ENCODE data around the gene PRKCE. TPM values are rescaled to one million over a fixed set of nuclear protein-coding genes. Genes with fewer than 3 reads are reported as not detected.
"Not testable (repeated sequence)": the region's sequence is repeated elsewhere in the genome, so short reads cannot be mapped to it uniquely, and the experiment has no call there.

Gene PRKCE
- total RNA-seq, 2 experiments from 2014 or later, result 13.1 to 15.4 TPM

DNA sequence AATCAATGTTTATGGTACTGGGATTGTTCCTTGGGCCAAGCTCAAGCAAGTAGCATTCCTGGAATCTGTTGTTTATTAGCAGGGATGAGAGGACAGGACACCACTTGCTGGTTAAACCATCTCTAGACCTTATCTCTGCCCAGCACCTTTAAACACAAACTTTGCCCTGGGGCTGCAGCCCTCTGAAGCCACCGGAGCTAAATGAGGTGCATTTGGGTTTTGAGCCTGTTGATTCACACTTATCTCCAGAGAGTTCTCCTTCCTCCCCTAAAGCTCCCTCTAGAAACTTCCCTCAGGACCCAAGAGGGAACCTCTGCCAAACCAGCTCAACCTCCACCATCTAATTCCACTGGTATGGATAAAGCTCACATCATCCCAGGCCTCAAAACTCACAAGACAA is 551.0 kb downstream of the PRKCE start:
- Mint-ChIP-seq H3K27ac (no peak overlapping the region), H3K9me3 (peaks cover 15% of the 10 kb centered on the region), H3K4me1 (peaks cover 42% of the 10 kb centered on the region), H3K27me3 (peaks cover 10% of the 10 kb centered on the region), H3K4me3 (no peak overlapping the region), H3K36me3 (ENCODE audit: low read depth) (peaks cover 6% of the 10 kb centered on the region)
- DNase-seq, result no peak
- ChIA-PET CTCF (interaction anchor here (0.7 to 2.0 kb wide), 8 partner anchors 9 to 31 kb away, joined by 3 to 7 read pairs (median 4); no protein-coding TSS in a partner anchor), POLR2A (no interaction called here)

DNA sequence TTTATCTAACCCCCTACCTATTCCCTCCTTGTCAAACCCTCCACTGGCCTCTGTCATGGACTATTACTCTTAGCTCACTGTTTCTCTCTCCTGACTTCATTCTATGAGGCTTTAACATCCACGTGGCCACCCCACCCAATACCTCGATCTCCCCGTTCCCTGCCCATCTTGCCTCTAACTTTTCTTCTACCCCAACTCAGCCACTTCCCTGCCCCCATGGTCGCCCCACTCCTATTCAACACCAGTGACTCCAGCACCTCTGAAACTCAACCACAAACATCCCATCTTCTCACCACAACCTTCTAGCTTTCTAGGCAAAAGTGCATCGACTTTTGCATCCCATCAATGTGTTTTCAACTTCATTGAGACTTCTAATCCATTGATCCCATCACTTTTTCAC is 551.5 kb downstream of the PRKCE start:
- Mint-ChIP-seq H3K27ac (no peak overlapping the region), H3K4me3 (no peak overlapping the region), H3K36me3 (ENCODE audit: low read depth) (peaks cover 6% of the 10 kb centered on the region), H3K4me1 (peaks cover 40% of the 10 kb centered on the region), H3K9me3 (peaks cover 20% of the 10 kb centered on the region), H3K27me3 (peaks cover 14% of the 10 kb centered on the region)
- peak; percentile 29 for DNase-seq
- ChIA-PET POLR2A (no interaction called here), CTCF (interaction anchor here (0.7 to 1.4 kb wide), 7 partner anchors 8 to 30 kb away, joined by 3 to 7 read pairs (median 4); no protein-coding TSS in a partner anchor)

DNA sequence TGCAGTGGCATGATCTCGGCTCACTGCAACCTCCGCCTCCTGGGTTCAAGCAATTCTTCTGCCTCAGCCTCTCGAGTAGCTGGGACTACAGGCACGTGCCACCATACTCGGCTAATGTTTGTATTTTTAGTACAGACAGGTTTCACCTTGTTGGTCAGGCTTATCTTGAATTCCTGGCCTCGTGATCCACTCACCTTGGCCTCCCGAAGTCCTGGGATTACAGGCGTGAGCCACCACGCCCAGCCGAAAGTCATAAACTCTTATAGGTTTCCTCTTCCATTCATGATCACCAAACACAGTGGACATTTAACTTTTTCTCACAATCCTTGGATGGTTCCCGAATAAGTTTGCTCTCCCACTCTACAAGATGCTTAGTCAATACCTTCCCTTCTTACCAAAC is 552.2 kb downstream of the PRKCE start:
- Mint-ChIP-seq H3K9me3 (peaks cover 24% of the 10 kb centered on the region), H3K27me3 (peaks cover 14% of the 10 kb centered on the region), H3K4me1 (peaks cover 40% of the 10 kb centered on the region)
- CTCF ChIA-PET, result interaction anchor here (0.7 to 1.4 kb wide), 3 partner anchors 16 to 715 kb away, joined by 3 to 5 read pairs (median 3); no protein-coding TSS in a partner anchor
- POLR2A ChIA-PET; H3K27ac Mint-ChIP-seq; H3K4me3 Mint-ChIP-seq; DNase-seq; H3K36me3 Mint-ChIP-seq (ENCODE audit: low read depth): not testable (repeated sequence)

GRCh38 chr2:46207591-46207990 is 556.1 kb downstream of the PRKCE start:
- ChIA-PET CTCF (no interaction called here), POLR2A (no interaction called here)
- DNase-seq, result no peak
- peaks cover 13% of the 10 kb centered on the region for H3K4me1 Mint-ChIP-seq
- no peak overlapping the region for H3K27ac Mint-ChIP-seq
- peaks cover 33% of the 10 kb centered on the region for H3K9me3 Mint-ChIP-seq
- peaks cover 26% of the 10 kb centered on the region for H3K27me3 Mint-ChIP-seq
- no peak overlapping the region for H3K4me3 Mint-ChIP-seq
- H3K36me3 Mint-ChIP-seq (ENCODE audit: low read depth), result peaks cover 8% of the 10 kb centered on the region

DNA sequence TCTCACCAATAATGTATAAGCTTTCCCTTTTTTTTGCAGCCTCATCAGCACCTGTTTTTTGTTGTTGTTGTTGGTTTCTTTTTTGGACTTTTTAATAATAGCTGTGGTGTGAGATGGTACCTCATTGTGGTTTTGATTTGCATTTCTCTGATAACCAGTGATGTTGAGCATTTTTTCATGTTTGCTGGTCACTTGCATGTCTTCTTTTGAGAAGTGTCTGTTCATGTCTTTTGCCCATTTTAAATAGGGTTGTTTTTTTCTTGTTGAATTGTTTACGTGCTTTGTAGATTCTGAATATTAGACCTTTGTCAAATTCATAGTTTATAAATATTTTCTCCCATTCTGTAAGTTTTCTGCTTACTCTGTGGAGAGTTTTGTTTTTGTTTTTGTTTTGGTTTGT is 557.3 kb downstream of the PRKCE start:
- Mint-ChIP-seq H3K27me3 (peaks cover 37% of the 10 kb centered on the region), H3K4me3 (no peak overlapping the region), H3K36me3 (ENCODE audit: low read depth) (peaks cover 8% of the 10 kb centered on the region), H3K4me1 (peaks cover 3% of the 10 kb centered on the region), H3K27ac (no peak overlapping the region), H3K9me3 (peaks cover 34% of the 10 kb centered on the region)
- POLR2A ChIA-PET, result no interaction called here
- CTCF ChIA-PET, result no interaction called here
- DNase-seq, result no peak

- no peak for DNase-seq
- Mint-ChIP-seq H3K4me3 (no peak overlapping the region), H3K36me3 (ENCODE audit: low read depth) (peaks cover 6% of the 10 kb centered on the region), H3K27ac (no peak overlapping the region), H3K9me3 (peaks cover 37% of the 10 kb centered on the region), H3K4me1 (no peaks in the 10 kb centered on the region), H3K27me3 (peaks cover 43% of the 10 kb centered on the region)
- ChIA-PET POLR2A (no interaction called here), CTCF (no interaction called here)
Measured at GRCh38 chr2:46210063-46210462, 558.6 kb downstream of the PRKCE start.

DNA sequence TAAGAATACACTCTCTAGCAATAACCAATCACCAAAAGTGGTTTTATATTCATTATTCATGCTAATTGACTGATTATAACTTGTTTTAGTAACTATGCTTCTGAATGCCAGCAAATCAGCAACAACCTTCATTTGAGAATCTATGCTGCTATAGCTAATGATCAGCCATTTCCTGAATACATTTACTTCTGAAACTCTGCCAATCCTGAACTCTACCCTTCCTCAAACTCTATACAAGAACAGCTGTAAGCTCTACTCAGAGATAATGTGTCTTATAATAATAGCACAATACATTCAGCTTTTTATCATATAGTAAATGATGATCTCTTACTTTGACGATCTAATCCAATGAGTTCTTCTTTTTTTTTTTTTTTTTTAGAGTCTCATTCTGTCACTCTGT is 560.0 kb downstream of the PRKCE start:
- Mint-ChIP-seq H3K4me3 (no peak overlapping the region), H3K9me3 (peaks cover 45% of the 10 kb centered on the region), H3K4me1 (no peaks in the 10 kb centered on the region), H3K27me3 (peaks cover 43% of the 10 kb centered on the region), H3K27ac (no peak overlapping the region), H3K36me3 (ENCODE audit: low read depth) (peaks cover 8% of the 10 kb centered on the region)
- ChIA-PET CTCF (interaction anchor here (1.3 kb wide), 1 partner anchor 9 kb away, joined by 7 read pairs; no protein-coding TSS in a partner anchor), POLR2A (no interaction called here)
- no peak for DNase-seq

DNA sequence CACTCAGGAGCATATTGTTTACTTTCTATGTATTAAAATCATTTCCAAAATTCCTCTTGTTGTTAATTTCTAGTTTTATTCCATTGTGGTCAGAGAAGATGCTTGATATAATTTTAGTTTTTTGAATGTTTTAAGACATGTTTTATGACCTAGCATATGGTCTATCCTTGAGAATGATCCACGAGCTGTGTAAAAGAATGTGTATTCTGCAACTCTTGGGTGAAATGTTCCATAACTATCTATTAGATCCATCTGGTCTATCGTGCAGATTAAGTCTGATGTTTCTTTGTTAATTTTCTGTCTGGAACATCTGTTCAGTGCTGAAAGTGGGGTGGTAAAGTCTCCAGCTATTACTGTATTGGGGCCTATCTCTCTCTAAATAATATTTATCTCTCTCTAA is 562.4 kb downstream of the PRKCE start:
- no peak for DNase-seq
- POLR2A ChIA-PET, result no interaction called here
- Mint-ChIP-seq H3K4me3 (no peak overlapping the region), H3K27ac (no peak overlapping the region), H3K27me3 (peaks cover 35% of the 10 kb centered on the region), H3K36me3 (ENCODE audit: low read depth) (peaks cover 8% of the 10 kb centered on the region), H3K9me3 (peaks cover 39% of the 10 kb centered on the region), H3K4me1 (no peaks in the 10 kb centered on the region)
- CTCF ChIA-PET, result no interaction called here

GRCh38 chr2:46216213-46216612 is 564.7 kb downstream of the PRKCE start:
- H3K27me3 Mint-ChIP-seq, result peaks cover 34% of the 10 kb centered on the region
- peaks cover 6% of the 10 kb centered on the region for H3K4me1 Mint-ChIP-seq
- ChIA-PET CTCF (interaction anchor here (1.7 kb wide), 1 partner anchor 15 kb away, joined by 7 read pairs; no protein-coding TSS in a partner anchor), POLR2A (no interaction called here)
- H3K36me3 Mint-ChIP-seq (ENCODE audit: low read depth), result peaks cover 7% of the 10 kb centered on the region
- no peak for DNase-seq
- no peak overlapping the region for H3K27ac Mint-ChIP-seq
- H3K9me3 Mint-ChIP-seq, result peaks cover 37% of the 10 kb centered on the region
- H3K4me3 Mint-ChIP-seq, result no peak overlapping the region

DNA sequence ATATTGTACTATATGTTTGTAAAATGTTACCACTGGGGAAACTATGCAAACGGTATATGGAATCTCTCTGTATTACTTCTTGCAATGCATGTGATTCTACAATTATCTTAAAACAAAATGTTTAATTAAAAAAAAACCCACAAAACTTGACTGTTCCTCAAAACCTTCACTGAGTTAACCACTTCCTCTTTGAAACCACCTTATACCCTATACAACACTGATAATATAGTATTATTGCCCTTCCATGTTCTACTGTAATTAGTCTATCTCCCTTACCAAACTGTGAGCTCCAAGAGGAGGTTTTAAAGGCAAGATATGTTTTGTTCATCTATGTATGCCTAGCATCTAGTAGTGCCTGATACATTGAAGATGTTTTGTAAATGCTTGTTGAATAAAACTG is 572.0 kb downstream of the PRKCE start:
- POLR2A ChIA-PET, CTCF ChIA-PET, H3K27ac Mint-ChIP-seq, H3K4me3 Mint-ChIP-seq, DNase-seq: not testable (repeated sequence)
- Mint-ChIP-seq H3K36me3 (ENCODE audit: low read depth) (peaks cover 17% of the 10 kb centered on the region), H3K27me3 (peaks cover 38% of the 10 kb centered on the region), H3K9me3 (peaks cover 27% of the 10 kb centered on the region), H3K4me1 (peaks cover 29% of the 10 kb centered on the region)

DNA sequence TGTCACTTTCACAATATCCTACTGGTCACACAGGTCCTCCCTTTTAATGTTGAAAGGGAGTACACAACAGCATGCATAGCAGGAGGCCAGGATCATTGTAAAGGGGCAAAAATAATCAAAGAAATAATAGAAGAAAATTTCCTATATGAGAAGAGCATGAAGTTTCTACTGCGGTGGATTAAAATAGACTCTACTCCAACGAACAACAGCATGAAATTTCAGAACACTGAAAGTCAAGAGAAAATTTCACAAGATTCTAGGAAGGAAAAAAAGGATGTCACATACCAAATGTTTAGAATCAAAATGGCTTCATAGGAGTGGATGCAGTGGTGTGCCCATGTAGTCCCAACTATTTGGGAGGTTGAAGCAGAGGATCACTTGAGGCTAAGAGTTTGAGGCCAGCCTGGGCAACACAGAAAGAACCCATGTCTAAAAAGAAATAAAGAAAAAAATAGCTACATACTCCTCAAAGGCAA is 573.7 kb downstream of the PRKCE start:
- ChIA-PET POLR2A (interaction anchor here (0.6 kb wide), 1 partner anchor 206 kb away, joined by 3 read pairs; no protein-coding TSS in a partner anchor), CTCF (interaction anchor here (1.4 kb wide), 1 partner anchor 26 kb away, joined by 3 read pairs; no protein-coding TSS in a partner anchor)
- H3K9me3 Mint-ChIP-seq, result peaks cover 17% of the 10 kb centered on the region
- DNase-seq, result no peak
- H3K27ac Mint-ChIP-seq, result no peak overlapping the region
- no peak overlapping the region for H3K4me3 Mint-ChIP-seq
- peaks cover 36% of the 10 kb centered on the region for H3K27me3 Mint-ChIP-seq
- H3K36me3 Mint-ChIP-seq (ENCODE audit: low read depth), result peaks cover 15% of the 10 kb centered on the region
- H3K4me1 Mint-ChIP-seq, result peaks cover 35% of the 10 kb centered on the region

- DNase-seq, result no peak
- H3K36me3 Mint-ChIP-seq (ENCODE audit: low read depth), result peaks cover 15% of the 10 kb centered on the region
- CTCF ChIA-PET, result interaction anchor here (0.8 to 1.4 kb wide), 2 partner anchors 25 to 68 kb away, joined by 3 read pairs; no protein-coding TSS in a partner anchor
- peaks cover 17% of the 10 kb centered on the region for H3K9me3 Mint-ChIP-seq
- peaks cover 31% of the 10 kb centered on the region for H3K27me3 Mint-ChIP-seq
- POLR2A ChIA-PET, result no interaction called here
- no peak overlapping the region for H3K27ac Mint-ChIP-seq
- peaks cover 40% of the 10 kb centered on the region for H3K4me1 Mint-ChIP-seq
- no peak overlapping the region for H3K4me3 Mint-ChIP-seq
Measured at GRCh38 chr2:46225730-46226129, 574.3 kb downstream of the PRKCE start.

- CTCF ChIA-PET, result interaction anchor here (1.6 kb wide), 1 partner anchor 24 kb away, joined by 4 read pairs; no protein-coding TSS in a partner anchor
- POLR2A ChIA-PET, result no interaction called here
- Mint-ChIP-seq H3K27me3 (peaks cover 26% of the 10 kb centered on the region), H3K4me3 (no peak overlapping the region), H3K9me3 (peaks cover 17% of the 10 kb centered on the region), H3K36me3 (ENCODE audit: low read depth) (peaks cover 15% of the 10 kb centered on the region), H3K4me1 (peaks cover 40% of the 10 kb centered on the region), H3K27ac (no peak overlapping the region)
- DNase-seq, result no peak
Measured at GRCh38 chr2:46226620-46227019, 575.1 kb downstream of the PRKCE start.

DNA sequence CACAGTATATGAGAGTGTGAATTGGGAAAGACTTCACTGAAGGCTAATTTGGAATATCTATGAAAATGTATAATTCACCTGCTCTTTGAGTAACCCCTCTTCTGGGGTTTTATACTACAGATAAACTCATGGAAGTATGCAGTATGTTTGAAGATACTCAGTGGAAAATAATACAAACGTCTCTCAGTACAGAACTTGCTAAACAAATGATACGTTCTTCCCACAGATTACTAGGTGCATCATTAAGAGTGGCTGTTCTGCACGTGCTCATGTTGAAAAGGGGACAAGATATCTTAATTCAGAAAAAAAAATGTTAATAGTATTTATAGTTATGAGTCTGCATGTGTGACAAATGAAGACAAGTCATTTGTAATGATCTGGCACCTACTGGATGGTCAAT is 575.5 kb downstream of the PRKCE start:
- H3K36me3 Mint-ChIP-seq (ENCODE audit: low read depth), result peaks cover 15% of the 10 kb centered on the region
- no peak for DNase-seq
- peaks cover 22% of the 10 kb centered on the region for H3K27me3 Mint-ChIP-seq
- ChIA-PET POLR2A (no interaction called here), CTCF (interaction anchor here (0.6 to 1.6 kb wide), 4 partner anchors 21 to 227 kb away, joined by 3 to 4 read pairs (median 3); no protein-coding TSS in a partner anchor)
- H3K27ac Mint-ChIP-seq, result no peak overlapping the region
- peaks cover 17% of the 10 kb centered on the region for H3K9me3 Mint-ChIP-seq
- H3K4me3 Mint-ChIP-seq, result no peak overlapping the region
- H3K4me1 Mint-ChIP-seq, result peaks cover 40% of the 10 kb centered on the region

Data from activated CD4-positive, alpha-beta T cell treated with anti-CD3 and anti-CD28 coated beads, Interleukin-2, amount 10 ng/mL, durations not matched to agents 7 days and 5 days (primary cell).